Stimulated activated effector memory CD8-positive, alpha-beta T cell treated with anti-CD3 and anti-CD28 coated beads, Interleukin-12 subunit alpha, Interleukin-12 subunit beta, amount 100 ng/mL, for 72 hours (primary cell): ENCODE data around the gene PLA2G4E.

Experiments
- ATAC-seq: fragments of 150-1000 bp; cut with Tn5 transposase; 2 replicates; pipeline ENCODE4 v1.10.0; 2021
- DNase-seq, 2 donors: peaks; one replicate each; pipeline ENCODE4 v3.0.0; 2021 to 2022; ENCODE audit warnings: low spot score in 2 of 2
- H3K27ac Mint-ChIP-seq: one replicate; pipeline ENCODE4 v1.8.0; 2022; ENCODE audit warnings: mild to moderate bottlenecking, mixed read lengths
- H3K36me3 Mint-ChIP-seq: one replicate; pipeline ENCODE4 v1.8.0; 2022; ENCODE audit warnings: mild to moderate bottlenecking, mixed read lengths
- H3K4me1 Mint-ChIP-seq: one replicate; pipeline ENCODE4 v1.8.0; 2022; ENCODE audit warnings: mixed read lengths
- H3K4me3 Mint-ChIP-seq: one replicate; pipeline ENCODE4 v1.8.0; 2022; ENCODE audit warnings: mild to moderate bottlenecking, mixed read lengths
- H3K9me3 Mint-ChIP-seq: one replicate; pipeline ENCODE4 v1.8.0; 2022; ENCODE audit warnings: mixed read lengths

PLA2G4E gene

GRCh38 chr15:41994171-41994650, 26.6 kb downstream of the PLA2G4E start:
- DNase-seq (no peak), ATAC-seq (no peak)
- H3K4me3 Mint-ChIP-seq: no peak overlapping the region
- H3K9me3 Mint-ChIP-seq: no peaks in the 10 kb centered on the region
- peaks cover 2% of the 10 kb centered on the region for H3K4me1 Mint-ChIP-seq
- no peak overlapping the region for H3K27ac Mint-ChIP-seq
- H3K36me3 Mint-ChIP-seq: no peaks in the 10 kb centered on the region

GRCh38 chr15:41993472-41994170, 27.2 kb downstream of the PLA2G4E start:
- DNase-seq: no peak
- no peaks in the 10 kb centered on the region for H3K4me1 Mint-ChIP-seq
- no peak overlapping the region for H3K27ac Mint-ChIP-seq
- ATAC-seq: no peak
- H3K36me3 Mint-ChIP-seq: no peaks in the 10 kb centered on the region
- no peaks in the 10 kb centered on the region for H3K9me3 Mint-ChIP-seq
- no peak overlapping the region for H3K4me3 Mint-ChIP-seq

- no peak for ATAC-seq
- Mint-ChIP-seq H3K27ac (no peak overlapping the region), H3K9me3 (no peaks in the 10 kb centered on the region), H3K4me1 (no peaks in the 10 kb centered on the region), H3K4me3 (no peak overlapping the region), H3K36me3 (no peaks in the 10 kb centered on the region)
- DNase-seq: no peak
Measured at GRCh38 chr15:41992803-41993190, 28.0 kb downstream of the PLA2G4E start.

GRCh38 chr15:41992151-41992802, 28.6 kb downstream of the PLA2G4E start:
- H3K27ac Mint-ChIP-seq: no peak overlapping the region
- no peak overlapping the region for H3K4me3 Mint-ChIP-seq
- no peaks in the 10 kb centered on the region for H3K4me1 Mint-ChIP-seq

GRCh38 chr15:41990691-41991090, 30.2 kb downstream of the PLA2G4E start:
- ATAC-seq (no peak), DNase-seq (no peak)
- H3K36me3 Mint-ChIP-seq: no peaks in the 10 kb centered on the region
- H3K4me3 Mint-ChIP-seq: no peak overlapping the region
- no peaks in the 10 kb centered on the region for H3K9me3 Mint-ChIP-seq
- H3K27ac Mint-ChIP-seq: no peak overlapping the region
- no peaks in the 10 kb centered on the region for H3K4me1 Mint-ChIP-seq

More at GRCh38 chr15:41992151-41992802, 28.6 kb downstream of the PLA2G4E start:
- H3K36me3 Mint-ChIP-seq: no peaks in the 10 kb centered on the region
- no peaks in the 10 kb centered on the region for H3K9me3 Mint-ChIP-seq
- ATAC-seq (no peak), DNase-seq (no peak)

- no peak overlapping the region for H3K4me3 Mint-ChIP-seq
- H3K4me1 Mint-ChIP-seq: no peaks in the 10 kb centered on the region
Measured at GRCh38 chr15:41990243-41990605, 30.6 kb downstream of the PLA2G4E start.

GRCh38 chr15:41989573-41990242, 31.1 kb downstream of the PLA2G4E start:
- ATAC-seq: peak; percentile 86
- Mint-ChIP-seq H3K36me3 (no peaks in the 10 kb centered on the region), H3K9me3 (no peaks in the 10 kb centered on the region), H3K4me1 (no peaks in the 10 kb centered on the region), H3K4me3 (no peak overlapping the region), H3K27ac (no peak overlapping the region)
- DNase-seq: peak; percentile 88 to 95

More at GRCh38 chr15:41990243-41990605, 30.6 kb downstream of the PLA2G4E start:
- Mint-ChIP-seq H3K36me3 (no peaks in the 10 kb centered on the region), H3K27ac (no peak overlapping the region), H3K9me3 (no peaks in the 10 kb centered on the region)
- ATAC-seq: no peak
- DNase-seq: no peak

GRCh38 chr15:41988896-41989572, 31.8 kb downstream of the PLA2G4E start:
- Mint-ChIP-seq H3K9me3 (no peaks in the 10 kb centered on the region), H3K36me3 (no peaks in the 10 kb centered on the region), H3K4me1 (no peaks in the 10 kb centered on the region), H3K4me3 (no peak overlapping the region), H3K27ac (no peak overlapping the region)
- DNase-seq (no peak), ATAC-seq (no peak)

- no peak overlapping the region for H3K27ac Mint-ChIP-seq
- H3K4me3 Mint-ChIP-seq: no peak overlapping the region
Measured at GRCh38 chr15:41987925-41988275, 32.9 kb downstream of the PLA2G4E start.

GRCh38 chr15:41987246-41987924, 33.5 kb downstream of the PLA2G4E start:
- no peaks in the 10 kb centered on the region for H3K9me3 Mint-ChIP-seq
- no peaks in the 10 kb centered on the region for H3K36me3 Mint-ChIP-seq
- no peaks in the 10 kb centered on the region for H3K4me1 Mint-ChIP-seq
- peak overlapping the region; percentile 82 for H3K27ac Mint-ChIP-seq
- H3K4me3 Mint-ChIP-seq: no peak overlapping the region
- no peak for DNase-seq
- ATAC-seq: no peak

More at GRCh38 chr15:41987925-41988275, 32.9 kb downstream of the PLA2G4E start:
- Mint-ChIP-seq H3K9me3 (no peaks in the 10 kb centered on the region), H3K36me3 (no peaks in the 10 kb centered on the region), H3K4me1 (no peaks in the 10 kb centered on the region)
- ATAC-seq (no peak), DNase-seq (no peak)

GRCh38 chr15:41985236-41986160, 35.3 kb downstream of the PLA2G4E start:
- H3K9me3 Mint-ChIP-seq: no peaks in the 10 kb centered on the region
- peaks cover 11% of the 10 kb centered on the region for H3K4me1 Mint-ChIP-seq
- no peaks in the 10 kb centered on the region for H3K36me3 Mint-ChIP-seq
- H3K4me3 Mint-ChIP-seq: no peak overlapping the region
- no peak overlapping the region for H3K27ac Mint-ChIP-seq
- no peak for DNase-seq
- no peak for ATAC-seq

GRCh38 chr15:41984622-41985021, 36.2 kb downstream of the PLA2G4E start:
- peaks cover 13% of the 10 kb centered on the region for H3K4me1 Mint-ChIP-seq
- ATAC-seq (no peak), DNase-seq (no peak)
- no peak overlapping the region for H3K4me3 Mint-ChIP-seq
- no peaks in the 10 kb centered on the region for H3K9me3 Mint-ChIP-seq
- no peak overlapping the region for H3K27ac Mint-ChIP-seq
- H3K36me3 Mint-ChIP-seq: no peaks in the 10 kb centered on the region

GRCh38 chr15:41983621-41984571, 36.9 kb downstream of the PLA2G4E start:
- H3K4me3 Mint-ChIP-seq: no peak overlapping the region

More at GRCh38 chr15:41983621-41984571, 36.9 kb downstream of the PLA2G4E start:
- Mint-ChIP-seq H3K36me3 (no peaks in the 10 kb centered on the region), H3K4me1 (peaks cover 13% of the 10 kb centered on the region), H3K27ac (no peak overlapping the region), H3K9me3 (no peaks in the 10 kb centered on the region)
- ATAC-seq: no peak
- no peak for DNase-seq
